GM21381 (cell line): Measurements from ENCODE around the gene FKBP2.

Source experiments
- ATAC-seq: cut with Tn5 transposase; IDR thresholded peaks from one replicate; pipeline ENCODE4 v1.9.1; 2021; ENCODE audit warnings: mild to moderate bottlenecking, moderate library complexity; ENCODE audit not compliant: unreplicated experiment

FKBP2 gene

DNA sequence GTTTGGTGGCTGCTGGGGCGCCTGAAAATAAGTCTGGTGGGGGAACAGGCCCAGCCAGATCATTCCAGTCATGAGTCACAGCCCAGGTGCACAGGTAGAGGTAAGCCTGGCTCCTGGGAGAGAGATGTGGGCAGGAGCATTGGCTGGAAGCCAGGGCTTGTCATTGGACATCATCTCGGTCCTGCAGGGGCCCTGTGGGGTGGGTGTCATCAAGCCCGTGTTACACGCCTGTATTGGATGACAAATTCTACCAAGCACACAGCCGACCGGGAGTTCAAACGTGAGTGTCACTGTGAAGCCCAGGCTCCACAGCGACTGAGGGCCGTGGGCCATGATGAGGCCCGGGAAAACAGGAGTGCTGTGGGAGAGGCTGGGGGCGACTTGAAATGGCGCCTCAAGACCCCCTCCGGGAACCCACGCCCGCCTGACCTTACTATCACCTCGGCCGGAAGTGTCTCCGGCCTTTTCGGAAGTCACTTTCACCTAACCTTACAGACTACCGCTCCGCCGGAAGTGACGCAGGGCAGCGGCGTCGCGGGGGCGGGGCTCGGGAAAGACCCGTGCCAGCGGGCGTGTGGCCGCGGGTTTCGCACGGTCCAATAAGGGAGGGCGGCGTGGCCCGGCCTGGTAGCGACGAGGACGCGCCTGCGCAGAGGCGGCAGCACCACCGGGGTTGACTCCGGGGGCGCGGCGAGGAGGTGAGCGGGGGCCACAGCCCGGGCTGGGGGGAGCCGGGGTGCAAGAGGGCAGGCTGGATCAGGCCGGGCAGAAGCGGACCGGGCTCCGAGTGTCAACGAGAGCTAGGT, at the start of gene FKBP2:
Gene FKBP2 (plus strand): TSS at position 661 of the 806 bp plus-strand sequence. CDS start 1,293 bp downstream, outside the sequence.
- peak; percentile 44 for ATAC-seq

GRCh38 chr11:64192434-64192833, 48.5 kb upstream of the FKBP2 start:
- no peak for ATAC-seq

- no peak for ATAC-seq
Observed at GRCh38 chr11:64196626-64197025, 44.3 kb upstream of the FKBP2 start.

GRCh38 chr11:64198511-64198910, 42.4 kb upstream of the FKBP2 start:
- ATAC-seq: no peak

- ATAC-seq: no peak
Observed at GRCh38 chr11:64201543-64201942, 39.4 kb upstream of the FKBP2 start.

- ATAC-seq: no peak
Observed at GRCh38 chr11:64202992-64203391, 37.9 kb upstream of the FKBP2 start.

DNA sequence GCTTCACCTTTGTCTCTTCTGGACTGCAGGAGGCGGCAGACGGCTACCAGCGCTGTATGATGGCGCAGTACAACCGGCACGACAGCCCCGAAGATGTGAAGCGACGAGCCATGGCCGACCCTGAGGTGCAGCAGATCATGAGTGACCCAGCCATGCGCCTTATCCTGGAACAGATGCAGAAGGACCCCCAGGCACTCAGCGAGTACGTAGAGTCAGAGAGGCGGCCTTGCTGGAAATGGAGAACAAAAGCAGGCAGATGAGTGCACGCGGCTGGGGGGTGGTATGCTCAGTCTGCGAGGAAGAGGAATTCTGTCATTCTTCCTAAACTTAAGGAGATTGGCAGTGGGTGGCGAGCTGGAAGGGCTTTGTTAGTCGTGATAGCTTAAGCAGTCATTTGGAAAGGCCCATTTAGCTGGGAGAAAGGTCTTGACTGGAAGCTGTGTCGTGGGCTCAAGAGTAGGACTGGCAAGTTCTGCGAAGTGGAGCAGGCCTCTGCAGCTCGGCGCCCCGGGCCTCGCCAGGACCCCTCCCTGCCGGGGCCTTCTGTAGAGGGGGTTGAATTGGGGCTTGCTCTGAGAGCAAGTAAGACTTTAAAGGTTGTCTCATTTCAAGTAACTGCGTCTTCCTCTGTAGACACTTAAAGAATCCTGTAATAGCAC, 37.3 kb upstream of the FKBP2 start:
- no peak for ATAC-seq

- no peak for ATAC-seq
Observed at GRCh38 chr11:64204080-64204440, 36.8 kb upstream of the FKBP2 start.

DNA sequence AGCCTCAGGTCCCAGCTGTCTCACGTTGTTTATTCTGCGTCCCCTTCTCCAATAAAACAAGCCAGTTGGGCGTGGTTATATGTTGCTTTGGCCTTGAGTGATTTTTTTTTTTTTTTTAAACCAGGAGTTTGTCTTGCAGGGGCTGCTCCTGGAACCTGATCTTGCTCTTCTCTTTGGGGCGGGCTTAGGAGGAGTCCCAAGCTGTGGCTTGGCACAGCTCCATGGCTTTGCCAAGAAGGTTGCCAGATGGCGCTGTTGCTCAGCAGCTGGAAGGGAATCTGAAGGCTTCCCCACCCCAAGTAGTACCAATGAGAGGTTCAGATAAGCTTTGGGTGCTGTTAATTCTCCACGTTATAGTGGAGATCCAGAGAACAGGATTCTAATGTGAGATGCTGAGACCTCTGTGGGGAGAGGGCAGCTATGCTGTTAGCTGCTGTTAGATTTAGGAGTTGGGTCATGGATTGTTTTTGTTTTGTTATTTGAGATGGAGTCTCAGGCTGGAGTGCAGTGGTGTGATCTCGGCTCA, 36.4 kb upstream of the FKBP2 start:
- no peak for ATAC-seq

DNA sequence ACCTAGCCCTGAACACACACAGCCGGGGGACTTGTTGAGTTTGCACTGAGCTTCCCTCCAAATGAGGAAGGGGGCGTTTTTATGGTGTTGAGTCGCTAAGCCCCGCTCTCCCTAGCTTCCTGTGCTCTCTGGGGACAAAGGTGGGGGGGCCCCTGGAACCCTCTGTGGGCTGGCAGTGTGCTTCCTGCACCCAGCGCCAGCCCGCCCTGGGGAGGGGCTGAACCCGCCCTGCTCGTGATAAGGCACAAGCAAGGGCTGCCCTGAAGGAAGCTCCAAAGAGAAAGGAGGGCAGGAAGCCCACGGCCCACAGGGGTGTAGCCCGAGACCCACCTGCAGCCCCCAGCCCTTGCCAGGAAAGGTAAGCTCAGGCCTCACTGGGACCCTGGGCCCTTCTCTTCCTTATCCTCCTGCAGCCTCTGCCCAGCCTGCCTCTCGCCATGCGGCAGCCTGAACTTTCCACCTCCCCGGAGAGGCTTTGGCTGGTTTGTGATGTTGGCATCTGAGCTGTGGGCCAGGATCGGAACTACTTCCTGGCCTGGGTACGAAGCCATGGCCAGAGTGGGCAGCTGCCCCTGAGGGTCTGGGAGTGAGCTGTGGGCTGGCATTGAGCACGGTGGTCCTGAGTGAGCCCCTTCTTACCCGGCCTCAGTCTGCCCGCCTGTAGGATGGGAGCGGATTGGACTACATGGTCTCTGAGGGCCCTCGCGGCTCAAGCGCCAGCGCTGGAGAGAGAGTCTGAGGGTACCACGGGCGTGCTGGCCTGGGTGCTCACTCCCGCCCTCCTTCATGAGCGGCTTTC, 34.2 kb upstream of the FKBP2 start, which contains the start of gene FERMT3:
Gene FERMT3 (plus strand): TSS at position 265 of the 799 bp plus-strand sequence. CDS start 644 bp downstream, outside the sequence.
- no peak for ATAC-seq

DNA sequence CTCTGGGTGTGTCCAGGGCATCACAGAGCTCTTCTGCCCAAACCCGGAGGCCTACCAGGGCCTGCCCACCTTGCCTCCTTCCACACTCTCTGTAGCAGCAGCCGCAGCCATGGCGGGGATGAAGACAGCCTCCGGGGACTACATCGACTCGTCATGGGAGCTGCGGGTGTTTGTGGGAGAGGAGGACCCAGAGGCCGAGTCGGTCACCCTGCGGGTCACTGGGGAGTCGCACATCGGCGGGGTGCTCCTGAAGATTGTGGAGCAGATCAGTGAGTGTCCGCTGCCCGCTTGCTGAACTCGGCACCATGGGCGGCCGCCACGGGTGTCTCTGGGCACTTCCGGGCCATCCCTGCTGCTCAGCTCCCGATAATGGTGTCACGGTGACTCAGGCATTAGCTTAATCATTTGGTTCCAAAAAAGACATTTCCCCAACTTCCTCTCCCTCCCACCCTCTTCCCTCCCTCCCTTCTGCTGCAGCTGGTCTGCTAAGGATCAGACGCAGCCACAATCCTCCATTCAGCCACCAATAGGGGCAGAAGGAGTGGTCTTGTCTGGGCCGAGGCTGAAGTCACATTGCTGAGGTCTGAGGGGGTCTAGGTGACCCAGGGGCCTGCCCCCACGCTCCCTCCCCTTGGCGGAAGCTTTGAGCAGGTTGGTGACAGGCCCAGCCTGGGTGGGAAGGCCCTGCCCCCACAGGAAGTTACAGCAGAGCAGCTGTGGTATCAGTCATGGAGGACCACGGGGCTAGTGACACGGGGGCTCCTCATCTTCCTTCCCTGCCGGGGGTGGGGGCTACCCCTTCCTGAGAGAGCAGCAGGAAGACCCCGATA, 33.4 kb upstream of the FKBP2 start:
- peak; percentile 57 for ATAC-seq

DNA sequence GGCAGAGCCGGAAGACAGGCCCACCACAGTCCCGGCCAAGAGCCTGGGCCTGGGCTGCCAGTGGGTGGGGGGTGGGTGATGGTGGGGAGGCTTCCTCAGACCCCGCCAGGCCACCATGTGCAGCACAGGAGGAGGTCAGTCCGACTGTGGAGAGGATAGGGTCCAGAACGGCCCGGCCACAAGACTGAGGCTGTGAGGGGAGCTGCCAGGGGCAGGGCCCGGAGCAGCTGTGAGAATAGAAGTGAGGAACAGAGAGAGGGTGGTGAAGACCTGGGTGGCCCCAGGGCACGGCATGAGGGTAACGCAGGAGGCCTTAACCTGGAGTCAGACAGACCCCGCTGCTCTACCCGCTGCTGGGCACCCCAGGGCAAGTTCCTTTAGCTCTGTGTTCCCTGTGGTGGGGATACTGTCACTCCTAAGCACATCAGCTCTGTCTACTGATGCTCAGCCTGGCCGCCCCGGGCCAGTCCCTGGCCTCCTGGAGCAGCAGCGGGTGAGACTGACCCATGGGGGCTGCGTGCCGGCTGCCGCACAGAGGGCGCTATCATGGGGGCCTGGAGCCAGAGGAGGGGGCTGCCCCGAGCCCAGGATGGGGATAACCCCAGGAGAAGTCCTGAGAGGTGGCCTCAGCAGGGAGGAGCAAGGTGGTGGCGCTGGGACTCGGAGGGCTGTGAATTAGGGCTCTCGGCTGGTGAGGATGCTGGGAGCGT, 32.7 kb upstream of the FKBP2 start:
- no peak for ATAC-seq

DNA sequence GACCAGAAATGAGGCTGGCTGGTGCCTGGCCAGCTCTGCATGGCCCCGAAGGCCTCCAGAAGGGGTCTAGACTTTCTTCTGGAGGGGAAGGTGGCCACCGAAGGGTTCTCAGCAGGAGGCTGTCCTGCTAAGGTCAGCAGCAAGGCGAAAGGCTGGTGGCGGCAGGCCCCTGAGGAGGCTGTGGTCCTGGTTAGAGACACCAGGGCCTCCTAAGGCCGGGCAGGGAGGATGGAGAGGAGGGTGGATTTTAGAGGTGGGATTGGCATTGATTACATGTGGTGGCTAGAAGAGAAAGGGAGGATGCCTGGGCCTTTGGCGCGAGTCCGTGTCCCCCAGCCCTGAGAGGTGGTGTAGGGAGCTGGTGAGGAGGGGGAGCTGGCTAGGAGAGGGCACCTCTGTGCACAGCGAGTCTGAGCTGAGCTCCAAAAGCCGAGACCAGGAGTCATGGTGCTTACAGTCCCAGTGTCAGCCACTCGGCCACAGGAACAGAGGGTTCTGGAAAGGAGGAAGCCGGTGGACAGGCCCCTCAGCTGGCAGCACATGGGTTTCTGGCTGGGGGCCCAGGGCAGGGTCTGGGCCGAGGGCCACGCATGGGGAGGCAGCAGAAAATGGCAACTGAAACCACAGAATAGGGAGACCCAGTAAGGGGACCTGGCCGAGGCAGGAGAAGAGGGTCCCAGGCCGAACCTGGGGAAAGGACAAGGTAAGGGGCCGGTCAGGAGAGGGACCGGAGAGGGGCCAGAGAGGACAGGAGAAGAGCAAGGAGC, 31.9 kb upstream of the FKBP2 start:
- no peak for ATAC-seq

- no peak for ATAC-seq
Observed at GRCh38 chr11:64209563-64209843, 31.4 kb upstream of the FKBP2 start.

DNA sequence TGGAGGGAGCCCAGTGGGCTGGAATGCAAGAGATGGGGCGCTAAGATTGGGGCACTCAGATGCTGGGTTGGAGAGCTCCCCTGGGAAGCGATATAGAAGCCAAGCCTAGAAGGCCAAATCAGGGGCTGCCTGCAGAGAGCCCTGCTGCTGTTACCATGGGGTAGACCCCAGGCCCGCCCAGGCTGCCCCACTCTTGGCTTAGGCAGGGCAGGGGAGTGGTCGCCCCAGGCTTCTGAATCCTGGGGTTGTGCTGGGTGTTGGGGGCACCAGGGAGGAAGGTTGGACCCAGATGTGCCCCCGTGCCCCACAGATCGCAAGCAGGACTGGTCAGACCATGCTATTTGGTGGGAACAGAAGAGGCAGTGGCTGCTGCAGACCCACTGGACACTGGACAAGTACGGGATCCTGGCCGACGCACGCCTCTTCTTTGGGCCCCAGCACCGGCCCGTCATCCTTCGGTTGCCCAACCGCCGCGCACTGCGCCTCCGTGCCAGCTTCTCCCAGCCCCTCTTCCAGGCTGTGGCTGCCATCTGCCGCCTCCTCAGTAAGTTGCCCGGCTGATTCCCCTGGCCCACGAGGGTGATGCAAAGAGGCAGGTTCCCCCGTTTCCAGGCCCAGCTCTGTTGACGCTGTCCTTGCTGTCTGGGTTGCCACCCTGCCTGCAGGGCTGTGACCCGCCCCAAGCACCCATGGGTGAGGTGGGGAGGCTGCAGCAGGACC, 30.4 kb upstream of the FKBP2 start:
- no peak for ATAC-seq

- ATAC-seq: no peak
Observed at GRCh38 chr11:64211181-64211872, 29.6 kb upstream of the FKBP2 start.

GRCh38 chr11:64216879-64217278, 24.0 kb upstream of the FKBP2 start:
- ATAC-seq: no peak
